NCI-H1694 treated with DMSO at 0.1 percent for 48 hours (cell line): Measurements from ENCODE around the gene ENPP1.
"Not testable (repeated sequence)": the region's sequence is repeated elsewhere in the genome, so short reads cannot be mapped to it uniquely, and the experiment has no call there.

Experiments
- DNase-seq: peaks from one replicate; lab custom pipeline; 2025; lab: John Stamatoyannopoulos, UW

The ENPP1 gene

DNA sequence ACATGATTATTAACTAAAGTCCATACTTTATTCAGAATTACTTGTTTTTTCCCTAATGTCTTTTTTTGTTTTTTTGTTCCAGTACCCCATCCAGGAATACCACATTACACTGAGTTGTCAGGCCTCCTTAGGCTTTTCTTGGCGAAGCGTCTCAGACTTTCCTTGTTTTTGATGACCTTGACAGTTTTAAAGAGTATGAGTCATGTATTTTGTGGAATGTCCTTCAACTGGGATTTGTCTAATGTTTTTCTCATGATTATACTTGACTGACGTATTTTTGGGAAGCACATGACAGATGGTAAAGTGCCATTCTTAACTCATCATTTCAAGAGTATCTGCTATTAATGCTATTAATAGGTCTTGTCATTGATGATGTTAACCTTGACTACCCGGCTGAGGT is 23.6 kb downstream of the ENPP1 start:
- DNase-seq, result no peak

DNA sequence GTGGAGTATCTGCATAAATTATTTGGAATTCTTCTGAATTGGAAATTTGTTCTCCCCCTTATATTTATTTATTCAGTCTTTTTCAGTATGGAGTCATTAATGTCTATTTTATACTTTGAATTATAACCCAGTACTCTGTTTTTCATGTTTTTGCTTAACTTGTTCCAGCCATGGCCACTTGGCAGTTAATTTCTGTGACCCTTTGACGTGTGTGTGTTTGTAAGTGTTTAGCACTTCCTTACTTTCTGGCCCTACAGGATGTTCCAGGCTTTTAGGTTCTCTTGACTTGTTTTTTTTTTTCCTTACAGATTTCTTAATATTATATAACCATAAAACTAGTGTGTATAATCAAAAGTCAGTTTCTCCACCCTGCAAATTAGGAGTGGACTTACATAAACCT is 24.1 kb downstream of the ENPP1 start:
- no peak for DNase-seq

DNA sequence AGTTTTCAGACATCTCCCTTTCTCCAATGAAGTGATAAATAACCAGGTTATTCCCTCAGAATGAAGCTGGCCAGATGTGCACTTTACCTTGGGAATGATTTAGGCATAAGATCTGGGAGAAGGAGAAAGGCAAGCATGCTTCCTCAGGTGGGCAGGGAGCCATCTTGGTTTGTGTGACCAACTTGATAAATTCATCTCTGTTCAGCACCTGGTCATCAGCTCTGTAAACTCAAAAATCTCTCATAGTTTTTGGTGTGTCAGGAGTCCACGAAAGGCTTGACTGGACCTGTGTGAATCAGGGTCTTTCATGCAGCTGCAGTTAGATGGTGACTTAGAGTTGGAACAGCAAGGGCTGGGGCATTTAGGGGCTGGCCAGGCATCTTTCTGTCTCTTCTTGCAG is 24.5 kb downstream of the ENPP1 start:
- no peak for DNase-seq

DNA sequence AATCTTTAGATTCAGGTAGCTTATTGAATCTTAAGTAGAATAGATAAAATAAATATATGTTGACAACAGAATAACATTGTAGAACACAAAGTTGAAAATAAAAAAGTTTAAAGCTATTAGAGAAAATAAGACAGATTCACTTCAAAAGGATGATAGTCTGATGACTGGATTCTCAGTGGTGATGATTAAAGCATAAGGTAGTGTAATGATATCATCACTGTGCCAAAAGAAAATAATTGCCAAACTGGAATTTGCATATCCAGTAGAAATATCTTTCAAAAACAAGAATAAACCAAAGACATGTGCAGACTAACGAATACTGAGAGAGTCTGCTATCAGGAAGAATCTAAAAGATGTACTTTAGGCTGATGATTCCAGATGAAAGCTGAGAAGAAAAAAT is 30.2 kb downstream of the ENPP1 start:
- no peak for DNase-seq

DNA sequence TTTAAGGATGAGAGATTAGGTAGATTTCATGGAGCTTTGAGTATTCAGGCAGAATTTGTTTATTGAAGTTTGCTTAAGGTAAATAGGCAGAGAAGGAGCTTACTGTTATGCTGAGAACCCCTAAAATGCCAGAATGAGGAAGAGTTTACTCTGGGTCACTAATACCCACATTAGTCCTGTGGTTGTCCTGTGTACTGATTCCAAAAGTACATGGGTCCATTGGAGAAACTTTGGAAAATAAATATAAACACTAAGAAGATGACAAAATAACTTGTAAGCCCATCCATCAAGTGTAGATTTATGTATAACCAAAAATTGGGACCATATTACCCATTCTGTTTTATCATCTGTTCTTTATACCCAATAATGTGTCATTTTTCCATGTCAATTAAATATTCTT is 31.6 kb downstream of the ENPP1 start:
- no peak for DNase-seq

DNA sequence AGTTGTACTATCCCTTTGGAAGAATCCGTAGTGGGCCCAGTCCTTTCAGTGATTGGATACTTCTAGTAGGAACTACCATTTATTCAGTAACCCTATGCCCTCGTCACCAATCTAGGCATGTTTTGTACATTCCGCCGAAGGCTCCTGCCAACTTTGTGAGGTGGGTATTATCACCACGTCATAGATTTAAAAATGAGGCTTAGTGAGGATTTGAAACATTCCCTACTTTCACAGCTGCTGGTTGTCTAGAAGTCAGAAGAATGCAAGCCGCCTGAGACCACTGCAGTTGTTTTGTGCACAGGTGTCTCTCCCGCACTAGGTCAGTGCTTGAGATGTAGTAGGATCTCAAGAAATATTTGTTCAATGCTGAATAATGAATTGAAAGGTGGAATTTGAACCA is 32.6 kb downstream of the ENPP1 start:
- DNase-seq, result no peak

DNA sequence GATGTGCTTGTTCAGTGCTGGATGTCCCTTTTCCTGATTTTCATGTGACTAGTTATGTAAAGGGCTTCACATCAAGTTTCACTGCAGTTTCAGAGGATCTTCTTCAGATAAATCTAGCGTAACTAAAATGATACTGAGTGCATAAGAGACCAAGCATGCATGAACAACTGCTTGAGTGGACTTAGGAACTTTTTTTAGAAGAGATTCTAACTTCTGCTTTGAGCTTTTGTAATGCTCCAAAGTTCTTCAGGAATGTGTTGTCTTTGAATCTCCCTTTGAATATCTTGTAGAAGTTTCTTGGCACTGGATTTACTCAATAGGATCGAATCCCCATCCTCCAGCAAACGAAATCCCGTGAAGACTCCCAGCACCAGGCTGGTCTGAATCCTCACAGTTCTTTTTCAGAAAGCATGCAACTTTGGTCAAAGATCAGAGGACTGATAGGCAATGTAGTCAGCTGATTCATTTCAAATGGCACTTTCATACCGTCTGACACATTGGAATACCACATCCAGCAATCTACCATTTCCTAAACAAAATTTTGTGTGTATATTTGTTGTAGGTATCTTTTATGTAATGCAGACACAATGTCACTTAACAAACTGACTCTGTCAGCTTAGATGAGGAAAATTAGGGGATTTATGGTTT is 33.2 kb downstream of the ENPP1 start:
- no peak for DNase-seq

DNA sequence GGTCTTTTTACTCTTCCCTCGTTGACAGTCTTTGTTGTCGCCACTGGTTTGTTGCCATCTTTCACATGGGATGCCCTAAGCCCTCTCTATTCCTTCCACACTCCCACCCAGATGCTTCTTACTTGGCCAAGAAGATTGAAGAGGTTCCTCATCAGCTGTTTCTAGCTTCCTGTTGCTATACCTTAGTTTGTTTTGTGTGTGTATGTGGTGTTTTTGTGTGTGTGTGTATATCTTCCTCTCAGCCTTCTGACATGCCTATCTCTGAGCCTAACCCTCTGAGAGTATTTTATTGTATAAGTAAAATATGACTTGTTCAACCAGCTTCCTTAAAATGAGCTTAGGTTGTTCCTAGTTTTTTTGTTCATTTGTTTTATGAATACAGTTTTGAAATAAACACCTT is 35.9 kb downstream of the ENPP1 start:
- no peak for DNase-seq

DNA sequence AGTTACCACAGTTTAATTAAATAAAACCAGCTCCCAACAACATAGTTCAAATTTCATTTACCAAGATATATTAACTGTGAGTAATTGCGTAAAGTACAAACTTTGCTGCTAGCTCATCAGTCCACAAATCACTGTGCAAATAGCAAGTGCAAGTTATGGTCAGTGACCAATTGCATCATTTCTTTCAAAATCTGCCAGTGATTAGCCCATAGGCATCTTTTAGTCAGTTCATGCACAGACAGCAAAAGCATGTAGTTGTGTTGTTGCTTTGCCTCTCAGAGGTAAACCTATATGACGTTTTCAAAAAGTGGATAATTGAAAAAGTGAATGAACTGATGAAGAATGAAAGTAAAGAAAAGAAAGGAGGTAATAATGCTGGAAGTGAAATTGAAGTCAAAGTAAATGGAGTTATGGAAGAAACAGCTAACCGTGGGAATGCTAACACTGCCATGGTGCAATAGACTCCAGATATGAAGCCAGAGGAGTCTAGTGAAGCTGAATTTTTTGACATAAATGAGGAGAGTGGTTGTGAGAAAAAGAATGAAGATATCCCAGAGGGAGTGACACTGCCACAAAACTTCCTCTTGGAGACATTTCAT is 36.5 kb downstream of the ENPP1 start:
- no peak for DNase-seq

DNA sequence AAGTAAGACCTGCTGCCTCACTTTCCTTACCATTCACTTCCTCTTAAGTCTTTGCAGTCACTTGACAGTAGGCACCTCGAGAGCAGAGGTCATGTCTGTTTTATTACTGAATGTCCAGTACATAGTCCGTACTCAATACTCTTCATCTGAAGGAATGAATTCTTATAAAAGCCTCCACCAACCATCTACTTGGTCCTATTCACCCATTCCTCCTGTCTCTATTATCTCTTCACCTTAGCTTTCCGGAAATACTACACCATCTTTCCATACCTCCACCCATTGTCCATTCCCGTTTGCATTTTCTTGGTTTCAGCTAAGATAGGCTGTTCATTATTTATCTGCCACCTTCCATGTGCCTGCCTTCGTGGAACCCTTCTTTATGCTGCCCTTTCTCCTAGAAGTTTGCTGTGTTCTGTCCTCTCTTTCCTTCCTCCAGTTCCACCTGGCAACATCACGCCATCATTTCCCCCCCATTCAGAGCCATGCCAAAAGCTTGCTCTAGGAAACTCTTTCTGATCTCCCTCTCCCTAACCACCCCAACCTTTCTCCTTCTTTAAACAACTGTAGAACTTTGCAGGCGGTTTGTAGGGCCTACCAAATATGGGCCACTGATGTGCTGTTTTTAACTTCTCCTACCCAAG is 38.3 kb downstream of the ENPP1 start:
- DNase-seq, result no peak

DNA sequence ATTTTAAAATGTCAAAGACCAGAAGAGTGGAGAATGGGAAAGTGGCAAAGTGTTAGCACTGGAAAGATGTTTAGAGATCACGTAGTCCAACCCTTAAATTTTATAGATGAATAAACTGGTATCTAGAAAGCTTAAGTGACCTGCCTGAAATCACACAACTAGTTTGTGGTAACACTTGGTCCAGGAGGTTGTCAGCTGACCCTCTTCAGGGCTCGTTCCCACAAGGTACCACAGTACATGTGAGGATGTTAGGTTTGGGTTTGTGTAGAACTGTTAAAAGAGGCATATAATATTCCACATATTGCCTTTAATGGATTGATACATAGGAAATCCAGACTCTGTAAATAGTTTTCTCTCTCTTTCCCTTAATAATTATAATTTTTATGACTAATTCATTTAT is 39.1 kb downstream of the ENPP1 start:
- no peak for DNase-seq

DNA sequence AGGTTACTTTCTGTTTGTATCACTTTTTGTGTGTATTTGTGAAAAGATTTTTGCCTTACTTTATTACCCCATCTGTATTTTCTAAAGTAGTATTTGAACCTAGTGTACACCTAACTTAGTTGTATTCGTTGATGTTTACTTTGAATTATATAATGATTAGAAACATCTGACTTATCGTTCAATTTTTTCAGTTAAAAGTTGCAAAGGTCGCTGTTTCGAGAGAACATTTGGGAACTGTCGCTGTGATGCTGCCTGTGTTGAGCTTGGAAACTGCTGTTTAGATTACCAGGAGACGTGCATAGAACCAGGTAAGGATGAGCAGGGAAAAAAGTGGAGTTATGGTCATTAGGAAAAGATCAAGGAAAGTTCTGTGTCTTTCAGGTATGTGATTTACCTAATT is 42.0 kb downstream of the ENPP1 start:
- DNase-seq, result no peak

DNA sequence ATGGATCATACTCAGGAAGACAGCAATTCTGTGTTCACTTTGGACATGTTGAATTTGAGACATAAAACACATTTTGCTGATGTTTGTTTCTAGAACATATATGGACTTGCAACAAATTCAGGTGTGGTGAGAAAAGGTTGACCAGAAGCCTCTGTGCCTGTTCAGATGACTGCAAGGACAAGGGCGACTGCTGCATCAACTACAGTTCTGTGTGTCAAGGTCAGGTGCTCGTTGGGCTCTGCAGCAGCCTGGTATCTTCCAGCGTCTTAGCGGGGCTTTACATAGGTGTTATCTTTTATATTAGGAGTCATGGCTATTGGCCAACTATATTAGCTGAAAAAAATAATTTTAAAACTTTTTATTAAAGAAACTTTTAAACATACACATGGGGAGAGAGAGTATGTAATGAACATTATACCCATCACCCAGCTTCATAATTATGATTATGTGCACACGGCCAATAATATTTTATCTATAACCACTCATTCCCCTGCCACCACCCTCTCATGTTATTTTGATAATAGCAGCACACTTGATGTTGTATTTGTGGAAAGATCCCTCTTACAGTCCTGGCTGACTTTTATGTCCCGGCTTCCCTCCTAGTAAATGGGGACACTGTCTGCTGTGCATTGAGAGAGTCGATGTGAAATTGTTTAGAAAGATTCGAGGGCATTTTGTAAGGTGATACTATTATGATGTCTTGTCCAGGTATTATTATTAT is 43.4 kb downstream of the ENPP1 start:
- no peak for DNase-seq

DNA sequence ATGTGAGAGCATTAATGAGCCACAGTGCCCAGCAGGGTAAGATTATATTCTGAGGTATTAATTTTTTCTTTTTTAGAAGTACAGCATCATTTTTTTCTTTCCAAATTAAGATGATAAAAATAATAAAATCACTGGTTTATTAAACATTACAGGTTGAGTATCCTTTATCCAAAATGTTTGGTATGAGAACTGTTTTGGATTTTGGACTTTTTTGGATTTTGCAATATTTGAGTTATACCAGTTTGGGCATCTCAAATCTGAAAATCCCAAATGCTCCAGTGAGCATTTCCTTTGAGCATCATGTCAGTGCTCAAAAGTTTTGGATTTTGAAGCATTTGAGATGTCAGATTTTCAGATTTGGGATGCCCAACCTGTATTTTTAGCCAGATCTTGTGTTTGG is 44.4 kb downstream of the ENPP1 start:
- no peak for DNase-seq

DNA sequence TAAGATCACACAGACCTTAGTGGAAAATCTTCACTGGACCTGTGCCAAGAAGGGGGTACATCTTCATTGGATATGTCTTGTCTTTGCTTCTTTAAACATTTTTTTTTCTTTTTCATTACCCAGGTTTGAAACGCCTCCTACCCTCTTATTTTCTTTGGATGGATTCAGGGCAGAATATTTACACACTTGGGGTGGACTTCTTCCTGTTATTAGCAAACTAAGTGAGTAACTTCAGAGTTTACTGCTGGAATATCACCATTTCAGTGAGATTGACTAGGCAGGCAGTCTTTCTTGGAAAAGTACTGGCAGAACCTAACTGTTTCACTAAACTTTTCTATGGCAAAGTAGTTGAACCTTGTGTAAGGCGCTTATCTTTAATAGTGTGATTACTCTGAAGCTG is 47.0 kb downstream of the ENPP1 start:
- no peak for DNase-seq

DNA sequence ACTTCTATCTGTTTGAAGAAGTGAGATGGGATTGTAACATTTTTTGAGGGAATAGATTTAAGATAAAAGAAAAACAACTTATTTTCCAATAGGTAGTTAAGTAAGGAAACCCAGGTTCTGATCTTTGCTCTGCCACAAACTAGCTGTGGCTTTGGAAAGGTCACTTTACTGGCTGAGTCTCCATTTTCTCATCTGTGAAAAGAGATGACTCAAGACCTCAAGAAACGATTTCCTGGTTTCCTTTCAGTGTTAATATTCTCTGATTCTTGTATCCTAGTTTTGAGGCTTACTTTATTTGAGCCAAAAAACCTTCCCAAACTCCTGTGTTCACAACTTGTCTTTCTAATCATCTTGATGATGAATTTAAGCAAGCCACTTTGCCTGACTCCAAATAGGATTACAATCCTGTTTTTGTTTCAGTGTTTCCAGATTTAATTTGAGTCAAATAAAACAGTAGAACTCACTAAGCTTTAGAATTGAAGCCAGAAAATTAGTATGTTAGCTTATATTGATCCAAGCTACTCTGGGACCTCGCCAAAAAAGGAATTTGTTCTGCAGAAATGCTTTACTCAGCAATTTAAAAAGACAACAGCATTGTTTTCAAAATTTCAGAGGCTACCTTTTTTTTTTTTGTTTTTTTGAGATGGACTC is 51.1 kb downstream of the ENPP1 start:
- DNase-seq, result no peak

DNA sequence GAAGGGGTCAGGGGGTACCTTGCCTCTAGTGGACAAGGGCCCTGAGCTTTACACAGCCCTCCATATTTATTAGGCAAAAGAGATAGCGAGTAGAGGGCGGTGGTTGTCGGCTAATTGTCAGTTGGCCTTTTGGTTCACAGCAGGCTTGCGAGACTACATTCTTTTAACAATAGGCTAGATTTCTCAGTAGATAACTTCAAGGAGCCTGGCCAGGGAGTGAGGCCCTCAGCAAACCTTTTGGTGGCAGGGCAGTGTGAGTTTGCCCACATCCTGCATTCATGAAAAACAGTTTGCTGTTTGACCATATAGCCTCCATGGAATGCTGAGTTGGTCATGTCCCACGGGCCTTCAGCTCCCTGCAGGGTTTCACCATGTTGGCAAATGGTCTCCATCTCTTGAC is 51.8 kb downstream of the ENPP1 start:
- not testable (repeated sequence) for DNase-seq

DNA sequence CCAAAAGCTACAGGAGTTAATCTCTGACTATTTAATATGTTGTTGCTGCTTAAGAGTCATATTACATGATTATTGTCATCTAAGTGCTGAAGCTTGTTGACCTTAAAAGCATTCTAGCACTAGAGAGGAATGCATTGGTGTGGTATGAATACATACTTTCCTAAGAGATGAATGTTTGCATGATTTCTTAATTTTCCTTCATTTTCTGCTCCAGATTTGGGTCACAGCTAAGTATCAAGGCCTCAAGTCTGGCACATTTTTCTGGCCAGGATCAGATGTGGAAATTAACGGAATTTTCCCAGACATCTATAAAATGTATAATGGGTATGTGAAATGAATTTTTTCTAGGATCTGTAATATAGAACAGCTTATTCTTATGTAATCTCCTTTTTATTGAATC is 53.6 kb downstream of the ENPP1 start:
- no peak for DNase-seq

DNA sequence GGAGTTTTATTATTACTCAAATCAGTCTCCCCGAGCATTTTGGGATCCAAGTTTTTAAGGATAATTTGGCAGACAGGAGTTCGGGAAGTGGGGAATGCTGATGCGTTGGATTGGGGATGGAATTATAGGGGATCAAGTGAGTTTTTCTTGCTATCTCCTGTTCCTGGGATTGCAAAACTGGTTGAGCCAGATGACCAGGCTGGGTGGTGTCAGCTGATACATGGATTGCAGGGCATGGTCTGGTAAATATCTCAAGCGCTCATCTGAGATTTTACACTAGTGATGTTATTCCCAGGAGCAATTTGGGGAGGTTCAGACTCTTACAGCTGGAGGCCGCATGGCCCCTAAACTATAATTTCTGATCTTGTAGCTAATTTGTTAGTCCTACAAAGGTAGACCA is 54.7 kb downstream of the ENPP1 start:
- no peak for DNase-seq

DNA sequence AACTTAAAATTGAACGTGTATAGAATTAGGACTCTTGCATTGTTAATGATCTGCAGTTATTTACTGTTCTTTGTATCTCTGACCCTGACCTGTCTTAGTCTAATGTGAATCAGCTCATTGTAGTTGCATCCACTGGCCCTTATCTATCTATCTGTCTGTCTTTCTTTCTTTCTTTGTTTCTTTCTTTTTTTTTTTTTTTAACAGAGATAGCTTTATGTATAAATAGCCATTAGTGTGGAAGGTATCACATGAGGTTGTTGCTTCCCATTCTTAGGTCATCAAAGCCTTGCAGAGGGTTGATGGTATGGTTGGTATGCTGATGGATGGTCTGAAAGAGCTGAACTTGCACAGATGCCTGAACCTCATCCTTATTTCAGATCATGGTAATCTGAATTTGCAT is 59.9 kb downstream of the ENPP1 start:
- DNase-seq, result no peak

DNA sequence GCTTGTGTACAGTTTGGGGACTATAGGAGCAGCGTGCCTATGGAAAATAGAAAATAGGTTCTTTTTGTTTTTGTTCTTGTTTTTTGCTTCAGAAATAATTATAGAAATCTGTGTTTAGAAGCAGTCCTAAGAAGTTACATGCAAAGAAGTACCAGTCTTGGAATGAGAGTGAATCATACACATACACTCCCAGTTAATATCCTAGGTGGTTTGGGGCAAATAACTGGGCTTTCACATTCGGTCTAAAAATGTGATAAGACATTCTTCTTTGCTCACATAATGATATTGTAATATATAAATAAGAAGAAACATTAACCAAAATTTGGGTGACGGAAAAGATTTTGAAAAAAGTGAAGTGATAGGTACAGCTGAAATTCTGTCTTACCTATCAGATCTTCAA is 61.0 kb downstream of the ENPP1 start:
- DNase-seq, result no peak

DNA sequence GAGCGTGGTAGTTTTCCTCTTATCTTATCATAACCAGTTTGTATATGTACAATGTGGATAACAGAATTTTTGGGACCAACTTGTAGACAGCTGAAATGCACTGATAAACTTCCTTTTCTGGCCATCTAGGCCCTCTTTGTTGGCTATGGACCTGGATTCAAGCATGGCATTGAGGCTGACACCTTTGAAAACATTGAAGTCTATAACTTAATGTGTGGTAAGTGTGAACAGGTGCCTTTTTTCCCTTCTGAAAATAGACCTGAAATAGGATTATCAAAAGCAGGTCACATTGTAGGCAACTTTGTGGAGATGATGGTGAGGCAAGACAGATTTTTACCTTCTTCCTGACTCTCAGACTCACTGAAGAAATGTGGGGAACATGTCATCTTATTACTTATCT is 67.8 kb downstream of the ENPP1 start:
- DNase-seq, result no peak

DNA sequence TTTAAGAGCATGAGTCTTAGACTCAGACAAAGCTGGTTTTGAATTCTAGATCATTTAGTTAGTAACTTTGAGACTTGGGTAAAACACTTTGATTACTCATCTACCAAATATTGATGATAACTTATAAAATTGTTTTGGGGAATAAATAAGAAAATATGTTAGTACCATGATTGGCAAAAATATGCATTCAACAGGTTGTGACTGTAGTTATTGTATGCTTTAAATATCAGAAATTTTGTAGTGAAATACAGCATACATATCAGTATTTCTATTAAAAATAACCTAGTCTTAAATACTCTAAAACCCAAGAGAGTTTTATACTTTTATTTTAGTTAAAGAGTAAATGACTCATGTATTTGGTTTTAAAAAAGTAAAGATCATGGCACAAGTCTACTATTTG is 68.7 kb downstream of the ENPP1 start:
- no peak for DNase-seq
